ENCODE data around the gene RBMS3. TPM values are rescaled to one million over a fixed set of nuclear protein-coding genes. Genes with fewer than 3 reads are reported as not detected.

Gene RBMS3
- total and polyA plus RNA-seq, 2 experiments from 2014 or later, result 20.8 TPM

GRCh38 chr3:29700256-29700655 lies 419.4 kb downstream of the RBMS3 start:
- no peak overlapping the region for H3K4me3 ChIP-seq
- no peaks in the 10 kb centered on the region for H3K9me3 ChIP-seq (ENCODE audit: low read depth)
- no peaks in the 10 kb centered on the region for H3K27me3 ChIP-seq
- no peaks in the 10 kb centered on the region for H3K36me3 ChIP-seq
- no peak for DNase-seq (ENCODE audit: low read depth in 1 of 2, low spot score in 1 of 2)
- H3K4me1 ChIP-seq (ENCODE audit: low read depth), result peaks cover 17% of the 10 kb centered on the region
- no peak for TF ChIP-seq CTCF (IDR thresholded peaks at IDR 0.05; ENCODE audit: low read depth, low read length)
- no peak overlapping the region for H3K27ac ChIP-seq

- H3K9me3 ChIP-seq (ENCODE audit: low read depth), result no peaks in the 10 kb centered on the region
- no peak for TF ChIP-seq CTCF (IDR thresholded peaks at IDR 0.05; ENCODE audit: low read depth, low read length)
- DNase-seq (ENCODE audit: low read depth in 1 of 2, low spot score in 1 of 2), result no peak
- peaks cover 13% of the 10 kb centered on the region for H3K4me1 ChIP-seq (ENCODE audit: low read depth)
- no peaks in the 10 kb centered on the region for H3K27me3 ChIP-seq
- no peak overlapping the region for H3K27ac ChIP-seq
- no peaks in the 10 kb centered on the region for H3K36me3 ChIP-seq
- H3K4me3 ChIP-seq, result no peak overlapping the region
Measured at GRCh38 chr3:29701326-29701983, 420.6 kb downstream of the RBMS3 start.

- peaks cover 3% of the 10 kb centered on the region for H3K4me1 ChIP-seq (ENCODE audit: low read depth)
- no peaks in the 10 kb centered on the region for H3K9me3 ChIP-seq (ENCODE audit: low read depth)
- no peaks in the 10 kb centered on the region for H3K27me3 ChIP-seq
- no peak overlapping the region for H3K27ac ChIP-seq
- H3K4me3 ChIP-seq, result no peak overlapping the region
- no peaks in the 10 kb centered on the region for H3K36me3 ChIP-seq
- DNase-seq (ENCODE audit: low read depth in 1 of 2, low spot score in 1 of 2), result no peak
- TF ChIP-seq CTCF (IDR thresholded peaks at IDR 0.05; ENCODE audit: low read depth, low read length), result no peak
Measured at GRCh38 chr3:29705906-29706844, 425.3 kb downstream of the RBMS3 start.

- no peak for DNase-seq (ENCODE audit: low read depth in 1 of 2, low spot score in 1 of 2)
- no peaks in the 10 kb centered on the region for H3K9me3 ChIP-seq (ENCODE audit: low read depth)
- no peak for TF ChIP-seq CTCF (IDR thresholded peaks at IDR 0.05; ENCODE audit: low read depth, low read length)
- H3K4me1 ChIP-seq (ENCODE audit: low read depth), result peaks cover 3% of the 10 kb centered on the region
- no peaks in the 10 kb centered on the region for H3K27me3 ChIP-seq
- no peak overlapping the region for H3K27ac ChIP-seq
- H3K4me3 ChIP-seq, result no peak overlapping the region
- H3K36me3 ChIP-seq, result no peaks in the 10 kb centered on the region
Measured at GRCh38 chr3:29708884-29709283, 428.0 kb downstream of the RBMS3 start.

GRCh38 chr3:29711255-29711771 lies 430.4 kb downstream of the RBMS3 start:
- no peaks in the 10 kb centered on the region for H3K9me3 ChIP-seq (ENCODE audit: low read depth)
- H3K27me3 ChIP-seq, result no peaks in the 10 kb centered on the region
- H3K4me1 ChIP-seq (ENCODE audit: low read depth), result peaks cover 2% of the 10 kb centered on the region
- no peak for TF ChIP-seq CTCF (IDR thresholded peaks at IDR 0.05; ENCODE audit: low read depth, low read length)
- H3K4me3 ChIP-seq, result no peak overlapping the region
- DNase-seq (ENCODE audit: low read depth in 1 of 2, low spot score in 1 of 2), result peak in 1 of 2 donors; percentile 24
- H3K36me3 ChIP-seq, result no peaks in the 10 kb centered on the region
- H3K27ac ChIP-seq, result no peak overlapping the region
